C4-2B (cell line): ENCODE measurements around the gene KLHL21.

Source experiments
- H3K27ac ChIP-seq: fragments of 450-650 bp; 2 replicates; pipeline ENCODE4 v1.5.1; 2017
- ZFX ChIP-seq: fragments of 450-650 bp; IDR thresholded peaks from 2 replicates; pipeline ENCODE4 v1.6.1; 2017
- TF ChIP-seq, protein P1 (sequence below): fragments of 450-650 bp; conservative IDR thresholded peaks from 2 replicates; pipeline ENCODE4 v1.5.1; 2017; ENCODE audit warnings: mild to moderate bottlenecking

KLHL21 gene

DNA sequence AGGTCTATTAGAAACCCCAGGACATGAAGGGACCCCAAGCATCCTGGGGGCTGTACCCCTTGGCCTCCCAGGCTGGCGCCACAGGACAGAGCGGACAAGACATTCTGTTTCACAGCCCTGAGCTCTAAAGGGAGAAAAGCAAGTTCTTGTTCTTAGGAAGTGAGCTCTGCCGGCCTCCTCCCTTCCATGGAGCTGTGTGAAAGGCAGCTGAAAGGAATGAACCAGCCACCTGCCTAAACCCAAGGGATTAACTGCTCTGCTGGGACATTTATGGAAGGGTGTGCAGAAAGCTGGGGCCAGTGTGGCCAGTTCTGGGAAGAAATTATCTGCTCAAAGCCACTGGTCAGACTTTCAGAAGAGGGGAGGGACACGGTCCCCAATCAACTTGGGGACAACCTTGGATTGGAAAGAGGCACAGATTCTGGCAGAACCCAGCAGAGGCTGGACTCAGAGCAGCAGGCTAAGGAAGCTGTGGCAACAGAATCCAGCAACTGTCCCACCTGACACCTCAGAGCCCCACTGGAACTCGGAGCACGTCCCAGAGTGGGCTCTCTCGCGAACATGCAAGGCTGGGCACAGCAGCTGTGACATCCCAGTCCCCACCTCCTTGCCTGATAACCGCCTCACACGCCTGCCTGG lies 2.1 kb downstream of the KLHL21 start:
- peak overlapping the region; percentile 94 for H3K27ac ChIP-seq
- no peak for TF ChIP-seq ZFX
- TF ChIP-seq, protein P1, sequence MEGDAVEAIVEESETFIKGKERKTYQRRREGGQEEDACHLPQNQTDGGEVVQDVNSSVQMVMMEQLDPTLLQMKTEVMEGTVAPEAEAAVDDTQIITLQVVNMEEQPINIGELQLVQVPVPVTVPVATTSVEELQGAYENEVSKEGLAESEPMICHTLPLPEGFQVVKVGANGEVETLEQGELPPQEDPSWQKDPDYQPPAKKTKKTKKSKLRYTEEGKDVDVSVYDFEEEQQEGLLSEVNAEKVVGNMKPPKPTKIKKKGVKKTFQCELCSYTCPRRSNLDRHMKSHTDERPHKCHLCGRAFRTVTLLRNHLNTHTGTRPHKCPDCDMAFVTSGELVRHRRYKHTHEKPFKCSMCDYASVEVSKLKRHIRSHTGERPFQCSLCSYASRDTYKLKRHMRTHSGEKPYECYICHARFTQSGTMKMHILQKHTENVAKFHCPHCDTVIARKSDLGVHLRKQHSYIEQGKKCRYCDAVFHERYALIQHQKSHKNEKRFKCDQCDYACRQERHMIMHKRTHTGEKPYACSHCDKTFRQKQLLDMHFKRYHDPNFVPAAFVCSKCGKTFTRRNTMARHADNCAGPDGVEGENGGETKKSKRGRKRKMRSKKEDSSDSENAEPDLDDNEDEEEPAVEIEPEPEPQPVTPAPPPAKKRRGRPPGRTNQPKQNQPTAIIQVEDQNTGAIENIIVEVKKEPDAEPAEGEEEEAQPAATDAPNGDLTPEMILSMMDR = no peak

DNA sequence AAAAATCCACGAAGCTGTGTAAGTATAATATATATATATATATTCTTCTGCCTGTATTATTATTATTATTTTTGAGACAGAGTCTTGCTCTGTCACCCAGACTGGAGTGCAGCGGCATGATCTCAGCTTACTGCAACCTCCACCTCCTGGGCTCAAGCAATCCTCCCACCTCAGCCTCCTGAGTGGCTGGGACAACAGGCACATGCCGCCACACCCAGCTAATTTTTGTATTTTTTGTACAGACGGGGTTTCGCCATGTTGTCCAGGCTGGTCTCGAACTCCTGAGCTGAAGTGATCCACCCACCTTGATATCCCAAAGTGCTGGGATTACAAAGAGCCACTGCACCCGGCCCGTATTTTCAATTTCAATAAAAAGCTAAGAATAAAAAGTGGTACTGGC lies 2.7 kb downstream of the KLHL21 start:
- peak overlapping the region; percentile 94 for H3K27ac ChIP-seq

DNA sequence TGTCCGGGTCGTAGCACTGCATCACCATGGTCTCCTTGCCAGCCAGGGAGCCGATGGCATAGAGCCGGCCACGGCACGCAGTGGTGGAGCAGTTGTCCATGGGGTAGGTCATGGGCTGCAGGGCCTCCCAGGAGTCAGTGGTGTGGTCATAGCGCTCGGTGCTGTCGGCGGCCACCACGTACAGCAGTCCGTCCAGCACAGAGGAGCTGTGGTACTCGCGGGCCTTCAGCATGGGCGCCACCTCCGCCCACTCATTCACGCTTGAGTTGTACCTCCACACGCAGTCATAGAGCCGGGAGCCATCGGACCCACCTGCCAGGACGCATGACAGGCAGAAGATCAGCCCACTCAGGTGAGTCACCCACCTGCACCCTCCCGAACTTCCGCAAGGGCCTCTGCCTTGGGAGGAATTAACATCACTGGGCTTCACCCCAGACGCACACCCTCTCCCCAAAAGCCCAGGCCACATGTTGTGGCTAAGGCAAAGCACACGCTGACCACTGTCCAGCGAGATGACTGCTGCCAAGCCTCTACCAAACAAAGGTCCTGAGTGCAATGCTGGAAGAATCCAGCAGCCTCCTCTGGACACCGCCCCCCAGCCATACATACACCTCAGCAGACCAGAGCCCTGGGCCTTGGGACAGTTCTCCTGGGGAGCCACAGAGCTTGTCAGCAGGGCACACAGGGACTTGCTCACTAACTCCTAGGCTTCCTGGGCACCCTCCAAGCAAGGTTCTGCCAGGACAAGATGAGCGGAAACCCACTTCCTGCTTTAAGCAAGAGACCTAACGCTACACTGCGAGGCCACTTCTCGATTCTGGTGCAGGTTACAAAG lies 3.3 kb downstream of the KLHL21 start:
- H3K27ac ChIP-seq = peak overlapping the region; percentile 18; the same call in 1 of the 2 replicates
- no peak for TF ChIP-seq ZFX
- TF ChIP-seq, protein P1 = no peak

DNA sequence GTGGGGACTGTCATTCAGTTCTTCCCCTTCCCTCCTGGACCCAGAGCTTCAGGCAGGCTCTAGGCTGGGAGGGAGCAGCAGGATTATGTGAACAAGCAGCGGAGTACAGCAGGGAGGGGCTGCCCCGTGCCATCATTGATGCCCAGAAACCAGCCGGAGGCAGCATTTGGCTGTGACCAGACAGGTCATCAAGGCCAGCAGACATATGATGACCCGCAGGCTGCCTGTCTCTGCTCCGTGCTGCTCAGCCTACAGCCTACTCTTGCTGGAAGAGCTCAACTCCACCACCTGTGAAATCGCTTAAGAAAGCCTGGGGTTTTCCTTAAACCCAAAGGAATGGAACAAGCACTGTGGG lies 4.9 kb downstream of the KLHL21 start:
- TF ChIP-seq ZFX = no peak
- TF ChIP-seq, protein P1 = no peak
- no peak overlapping the region for H3K27ac ChIP-seq

DNA sequence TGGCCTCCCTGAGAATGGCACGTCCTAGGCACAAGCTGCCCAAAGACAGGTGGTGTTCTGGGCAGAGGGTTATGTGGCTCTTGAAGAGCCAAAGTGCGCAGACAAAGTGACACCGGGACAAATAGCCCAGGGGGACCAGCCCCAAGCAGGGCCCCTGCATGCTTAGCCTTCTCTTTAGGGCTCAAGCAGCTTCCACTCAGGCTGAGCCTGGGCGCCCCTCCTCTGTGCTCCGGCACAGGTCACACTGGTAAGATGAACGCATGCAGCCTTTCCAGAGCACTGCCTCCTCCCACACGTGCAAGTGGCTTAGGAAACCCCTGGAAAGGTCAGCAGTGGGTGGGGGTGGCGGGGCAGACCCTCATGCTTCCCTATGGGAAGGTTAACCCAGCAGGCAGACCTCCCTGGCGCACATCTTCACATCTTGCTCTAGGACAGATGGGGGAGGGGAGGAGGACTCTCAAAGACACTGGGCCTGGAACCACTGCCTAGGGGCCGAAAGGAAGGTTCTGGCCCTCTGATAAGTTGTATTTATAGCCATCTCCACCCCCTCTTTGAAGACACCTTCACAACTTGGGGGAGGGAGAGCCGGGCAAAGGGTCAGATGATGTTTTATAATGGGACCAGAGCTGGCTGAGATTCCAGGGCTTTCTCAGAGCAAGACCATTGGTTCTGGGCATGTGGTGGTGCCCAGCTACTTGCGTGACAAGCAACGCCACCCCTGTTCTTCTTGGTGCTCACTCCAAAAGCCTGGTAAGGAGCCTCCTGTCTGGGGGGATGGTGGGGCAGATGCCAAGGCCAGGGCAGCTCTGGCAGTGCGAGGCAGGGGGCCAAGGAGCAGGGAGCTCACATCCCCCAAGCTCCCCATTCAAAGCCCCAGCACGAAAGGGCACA lies 5.5 kb downstream of the KLHL21 start:
- TF ChIP-seq, protein P1 = no peak
- no peak for TF ChIP-seq ZFX
- no peak overlapping the region for H3K27ac ChIP-seq

DNA sequence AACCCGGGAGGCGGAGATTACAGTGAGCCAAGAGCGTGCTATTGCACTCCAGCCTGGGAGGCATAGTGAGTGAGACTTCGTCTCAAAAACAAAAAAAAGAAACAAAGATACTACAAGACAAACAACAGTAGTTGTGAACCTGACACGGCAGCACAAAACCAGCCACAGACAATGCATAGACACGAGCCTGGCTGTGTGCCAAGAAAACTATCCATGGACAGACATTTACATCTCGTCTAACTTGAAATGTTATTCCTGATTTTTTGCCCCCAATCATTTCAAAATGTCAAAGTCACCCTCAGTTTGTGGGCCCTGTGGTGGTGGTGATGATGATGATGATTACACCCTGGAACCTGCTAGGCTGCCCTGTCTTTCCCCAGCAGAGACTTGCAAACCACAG lies 6.3 kb downstream of the KLHL21 start:
- H3K27ac ChIP-seq = no peak overlapping the region
- no peak for TF ChIP-seq ZFX
- TF ChIP-seq, protein P1 = no peak

DNA sequence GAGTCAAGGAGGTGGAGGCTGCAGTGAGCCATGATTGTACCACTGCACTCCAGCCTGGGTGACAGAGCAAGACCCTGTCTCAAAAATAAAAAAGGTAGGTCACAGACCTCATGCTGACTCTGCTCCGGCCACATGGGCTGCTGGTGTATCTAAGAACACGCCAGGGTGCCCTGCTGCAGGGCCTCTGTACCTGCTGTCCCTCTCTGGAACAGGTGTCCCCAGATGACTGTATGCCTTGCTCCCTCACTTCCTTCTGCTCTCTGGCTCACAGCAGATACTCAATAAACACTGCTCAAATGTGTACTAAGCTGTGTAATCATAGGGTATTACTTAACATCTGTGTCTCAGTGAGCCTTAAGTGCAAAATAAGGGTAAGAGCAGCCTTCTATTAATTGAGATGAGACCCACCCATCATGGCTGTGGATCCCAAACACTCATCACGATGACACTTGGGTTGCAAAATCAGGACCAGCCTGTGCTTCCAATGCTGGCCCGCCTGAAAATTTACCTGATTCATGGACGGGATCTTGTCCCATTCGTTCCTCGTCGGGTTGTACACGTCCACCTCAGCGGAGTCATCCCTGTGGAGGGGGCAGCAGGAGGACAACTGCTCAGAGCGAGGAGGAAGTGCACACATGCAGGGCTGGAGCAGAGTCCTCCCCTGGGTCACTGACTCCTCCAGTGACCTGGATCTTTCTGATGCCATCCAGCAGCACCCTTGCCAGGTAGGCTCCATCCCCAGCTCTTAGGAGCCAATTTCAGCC lies 7.5 kb downstream of the KLHL21 start:
- TF ChIP-seq ZFX = no peak
- TF ChIP-seq, protein P1 = no peak
- no peak overlapping the region for H3K27ac ChIP-seq
